ENCODE results near the gene MED13. TPM values are rescaled to one million over a fixed set of nuclear protein-coding genes. Genes with fewer than 3 reads are reported as not detected.

The MED13 gene
- total RNA-seq, result 10 to 100 TPM; 66.0 to 67.7 TPM
- 26.6 TPM for polyA plus RNA-seq (2013, experiment 1 of 2)
- 31.0 TPM for polyA plus RNA-seq (2013, experiment 2 of 2)
- long read RNA-seq, experiment 1, partial matches to known transcripts, result 8 of 16 reads
- long read RNA-seq, experiment 1, other reads (novel, unspliced or antisense), result 8 of 16 reads
- long read RNA-seq, experiment 2, partial matches to known transcripts, result 11 of 22 reads
- long read RNA-seq, experiment 2, other reads (novel, unspliced or antisense), result 11 of 22 reads
- long read RNA-seq, experiment 3, partial matches to known transcripts, result 6 of 10 reads
- long read RNA-seq, experiment 3, other reads (novel, unspliced or antisense), result 4 of 10 reads
- long read RNA-seq, experiment 4, partial matches to known transcripts, result 0 of 5 reads
- long read RNA-seq, experiment 4, other reads (novel, unspliced or antisense), result 5 of 5 reads

DNA sequence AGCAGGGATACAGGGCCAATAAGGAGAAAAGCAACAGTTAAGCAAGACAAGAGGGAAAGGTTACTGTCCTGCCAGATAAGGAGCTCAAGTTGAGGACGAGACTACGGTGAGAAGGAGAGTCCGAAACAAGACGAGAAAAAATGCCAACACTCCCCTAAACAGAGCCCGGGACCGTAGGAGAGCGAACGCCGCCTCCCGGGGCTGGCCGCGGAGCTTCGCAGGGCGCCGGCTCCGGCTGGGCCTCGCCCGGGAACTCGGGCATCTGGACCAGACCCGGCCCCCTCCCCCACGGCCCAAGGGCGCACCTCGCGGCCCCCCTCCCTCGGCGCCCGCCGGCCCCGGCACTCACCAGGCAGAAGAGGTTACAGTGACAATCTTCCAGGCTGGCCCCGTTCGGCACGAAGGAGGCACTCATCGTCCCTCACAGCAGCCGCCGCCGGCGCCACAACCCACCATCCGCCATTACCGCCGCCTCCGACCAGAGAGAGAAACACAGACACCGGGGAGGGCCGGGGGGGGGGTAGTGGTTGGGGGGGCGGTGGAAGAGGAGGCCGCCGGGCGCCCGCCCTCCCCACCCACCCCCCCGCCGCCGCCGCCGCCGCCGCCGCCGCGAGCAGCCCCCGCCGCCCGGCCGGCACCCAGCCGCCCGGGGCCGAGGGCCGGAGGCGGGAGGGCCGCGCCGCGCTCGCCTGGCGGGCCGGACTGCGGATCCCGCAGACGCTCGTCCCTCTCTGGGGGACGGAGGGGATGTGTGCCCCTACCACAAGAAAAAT lies at the start of gene MED13:
Gene MED13, minus strand, starts transcription at position 488 of the 773 bp plus-strand sequence. Its CDS starts 73 bp downstream, at position 415.
- Histone ChIP-seq H3K27ac (ENCODE audit: low read depth, low read length) (peak within 1 kb of the TSS; percentile 94), H3K4me3 (ENCODE audit: low read length) (peak within 1 kb of the TSS; percentile 95), H3K36me3 (ENCODE audit: control insufficient read depth, insufficient read depth, low read length) (peaks cover 20% of the 10 kb centered on the region), H3K9ac (ENCODE audit: extremely low read depth, low read length, poor library complexity, severe bottlenecking) (peak within 1 kb of the TSS; percentile 98), H3K4me1 (ENCODE audit: control insufficient read depth, insufficient read depth, low read length) (no peaks in the 10 kb centered on the region), H3K9me3 (ENCODE audit: control insufficient read depth, low read length) (no peaks in the 10 kb centered on the region), H3K27me3 (ENCODE audit: control insufficient read depth, insufficient read depth, low read length, poor library complexity, severe bottlenecking) (no peaks in the 10 kb centered on the region)
- H3K27ac Mint-ChIP-seq, result peak within 1 kb of the TSS; percentile 100
- TF ChIP-seq, protein P1, sequence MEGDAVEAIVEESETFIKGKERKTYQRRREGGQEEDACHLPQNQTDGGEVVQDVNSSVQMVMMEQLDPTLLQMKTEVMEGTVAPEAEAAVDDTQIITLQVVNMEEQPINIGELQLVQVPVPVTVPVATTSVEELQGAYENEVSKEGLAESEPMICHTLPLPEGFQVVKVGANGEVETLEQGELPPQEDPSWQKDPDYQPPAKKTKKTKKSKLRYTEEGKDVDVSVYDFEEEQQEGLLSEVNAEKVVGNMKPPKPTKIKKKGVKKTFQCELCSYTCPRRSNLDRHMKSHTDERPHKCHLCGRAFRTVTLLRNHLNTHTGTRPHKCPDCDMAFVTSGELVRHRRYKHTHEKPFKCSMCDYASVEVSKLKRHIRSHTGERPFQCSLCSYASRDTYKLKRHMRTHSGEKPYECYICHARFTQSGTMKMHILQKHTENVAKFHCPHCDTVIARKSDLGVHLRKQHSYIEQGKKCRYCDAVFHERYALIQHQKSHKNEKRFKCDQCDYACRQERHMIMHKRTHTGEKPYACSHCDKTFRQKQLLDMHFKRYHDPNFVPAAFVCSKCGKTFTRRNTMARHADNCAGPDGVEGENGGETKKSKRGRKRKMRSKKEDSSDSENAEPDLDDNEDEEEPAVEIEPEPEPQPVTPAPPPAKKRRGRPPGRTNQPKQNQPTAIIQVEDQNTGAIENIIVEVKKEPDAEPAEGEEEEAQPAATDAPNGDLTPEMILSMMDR (conservative IDR thresholded peaks at IDR 0.05), result no peak
- peaks cover 33% of the 10 kb centered on the region for H3K4me1 Mint-ChIP-seq
- DNase-seq, result peak; percentile 90
- peaks cover 19% of the 10 kb centered on the region for H3K36me3 Mint-ChIP-seq (ENCODE audit: low read depth)
- no peaks in the 10 kb centered on the region for H3K27me3 Mint-ChIP-seq (ENCODE audit: insufficient read depth)
- peak within 1 kb of the TSS; percentile 89 for H3K4me3 Mint-ChIP-seq
- H3K9me3 Mint-ChIP-seq, result no peaks in the 10 kb centered on the region
- WGBS, 2 experiments (ENCODE audit: insufficient coverage in 1 of 2, insufficient read length in 1 of 2), result 0 to 2% methylated on average over 9 to 55 of the region's 79 CpGs

DNA sequence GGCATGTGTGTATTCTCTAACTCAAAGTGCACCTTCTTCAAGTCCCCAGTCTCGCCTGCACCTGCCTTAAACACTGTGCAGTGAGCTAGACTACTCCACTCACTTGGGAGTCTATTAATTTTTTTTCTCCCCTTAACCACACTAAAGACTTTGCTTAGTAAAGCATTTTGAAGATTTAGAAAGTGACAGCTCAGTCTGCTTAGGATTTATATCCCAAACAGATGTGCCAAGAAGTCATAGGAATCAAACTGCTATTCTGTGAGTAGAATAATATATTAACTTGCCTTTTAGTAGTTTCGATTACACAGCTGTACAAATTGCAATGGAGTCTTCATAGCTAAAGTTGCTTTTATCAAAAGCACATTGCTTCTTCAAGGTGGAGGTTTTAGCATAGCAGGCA lies 47.2 kb upstream of the MED13 start:
- H3K27me3 Mint-ChIP-seq (ENCODE audit: insufficient read depth), result no peaks in the 10 kb centered on the region
- no peak overlapping the region for H3K9ac ChIP-seq (ENCODE audit: extremely low read depth, low read length, poor library complexity, severe bottlenecking)
- H3K9me3 Mint-ChIP-seq, result no peaks in the 10 kb centered on the region
- no peaks in the 10 kb centered on the region for H3K9me3 ChIP-seq (ENCODE audit: control insufficient read depth, low read length)
- TF ChIP-seq, protein P1 (conservative IDR thresholded peaks at IDR 0.05), result no peak
- H3K27ac ChIP-seq (ENCODE audit: low read depth, low read length), result no peak overlapping the region
- H3K27ac Mint-ChIP-seq, result no peak overlapping the region
- H3K4me3 ChIP-seq (ENCODE audit: low read length), result no peak overlapping the region
- no peaks in the 10 kb centered on the region for H3K36me3 ChIP-seq (ENCODE audit: control insufficient read depth, insufficient read depth, low read length)
- no peaks in the 10 kb centered on the region for H3K4me1 ChIP-seq (ENCODE audit: control insufficient read depth, insufficient read depth, low read length)
- H3K4me3 Mint-ChIP-seq, result no peak overlapping the region
- H3K36me3 Mint-ChIP-seq (ENCODE audit: low read depth), result no peaks in the 10 kb centered on the region
- H3K4me1 Mint-ChIP-seq, result peaks cover 2% of the 10 kb centered on the region
- DNase-seq, result no peak
- no peaks in the 10 kb centered on the region for H3K27me3 ChIP-seq (ENCODE audit: control insufficient read depth, insufficient read depth, low read length, poor library complexity, severe bottlenecking)
- 91 to 94% methylated on average over 2 of the region's 2 CpGs for WGBS, 2 experiments (ENCODE audit: insufficient coverage in 1 of 2, insufficient read length in 1 of 2)

- TF ChIP-seq, protein P1 (conservative IDR thresholded peaks at IDR 0.05), result no peak
- Mint-ChIP-seq H3K36me3 (ENCODE audit: low read depth) (no peaks in the 10 kb centered on the region), H3K4me1 (peaks cover 2% of the 10 kb centered on the region), H3K27ac (no peak overlapping the region), H3K27me3 (ENCODE audit: insufficient read depth) (no peaks in the 10 kb centered on the region), H3K4me3 (no peak overlapping the region), H3K9me3 (no peaks in the 10 kb centered on the region)
- Histone ChIP-seq H3K9me3 (ENCODE audit: control insufficient read depth, low read length) (no peaks in the 10 kb centered on the region), H3K27me3 (ENCODE audit: control insufficient read depth, insufficient read depth, low read length, poor library complexity, severe bottlenecking) (no peaks in the 10 kb centered on the region), H3K9ac (ENCODE audit: extremely low read depth, low read length, poor library complexity, severe bottlenecking) (no peak overlapping the region), H3K27ac (ENCODE audit: low read depth, low read length) (no peak overlapping the region), H3K4me1 (ENCODE audit: control insufficient read depth, insufficient read depth, low read length) (no peaks in the 10 kb centered on the region), H3K36me3 (ENCODE audit: control insufficient read depth, insufficient read depth, low read length) (no peaks in the 10 kb centered on the region), H3K4me3 (ENCODE audit: low read length) (no peak overlapping the region)
- DNase-seq, result no peak
- 81 to 95% methylated on average over 2 to 7 of the region's 7 CpGs for WGBS, 2 experiments (ENCODE audit: insufficient coverage in 1 of 2, insufficient read length in 1 of 2)
These were observed 46.6 kb upstream of the MED13 start for GRCh38 chr17:62111562-62112171.

Data from endodermal cell (in vitro differentiated cells).